ENCODE measurements around the gene HPD. TPM values are rescaled to one million over a fixed set of nuclear protein-coding genes. Genes with fewer than 3 reads are reported as not detected.
A peak's percentile ranks its signal among the peaks of the same experiment; 100 is the strongest.

HPD gene
- total and polyA plus RNA-seq, 2 of the 4 experiments (the other 2 are of a cell fraction): 0.15 to 0.18 TPM

DNA sequence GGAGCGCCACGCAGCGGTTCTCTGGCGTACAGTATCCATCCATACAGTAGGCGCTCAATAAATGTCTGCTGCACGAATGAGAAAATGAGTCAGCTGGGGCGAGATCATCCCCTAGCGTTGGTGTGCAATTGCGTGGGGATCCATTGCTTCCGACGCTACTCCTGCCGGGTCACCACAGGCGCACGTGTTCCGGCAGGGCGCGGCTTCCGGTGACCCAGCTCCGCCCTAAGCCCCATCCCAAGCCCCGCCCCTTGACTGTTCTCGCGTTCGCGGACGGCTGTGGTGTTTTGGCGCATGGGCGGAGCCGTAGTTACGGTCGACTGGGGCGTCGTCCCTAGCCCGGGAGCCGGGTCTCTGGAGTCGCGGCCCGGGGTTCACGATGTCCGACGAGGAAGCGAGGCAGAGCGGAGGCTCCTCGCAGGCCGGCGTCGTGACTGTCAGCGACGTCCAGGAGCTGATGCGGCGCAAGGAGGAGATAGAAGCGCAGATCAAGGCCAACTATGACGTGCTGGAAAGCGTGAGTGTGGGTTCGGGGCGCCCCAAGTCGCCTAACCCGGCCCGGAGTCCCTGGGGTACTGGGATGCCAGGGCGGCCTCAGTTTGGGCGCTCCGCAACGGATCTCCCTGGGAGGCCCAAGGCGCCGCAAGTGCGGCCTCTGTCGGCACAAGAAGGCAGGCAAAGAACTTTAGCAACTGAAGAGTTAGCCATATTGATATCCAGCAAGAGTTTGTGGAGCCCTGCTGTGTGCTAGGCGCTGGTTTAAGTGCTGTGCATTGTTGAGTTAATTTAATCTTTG, 30.0 kb upstream of the HPD start, which contains the start of gene PSMD9 (continued):
- TF ChIP-seq MAFK (IDR thresholded peaks at IDR 0.05; ENCODE audit: low read depth, low read length) (no peak), CHD1 (IDR thresholded peaks at IDR 0.05; ENCODE audit: low read depth, low read length) (peak; percentile 96), BHLHE40 (IDR thresholded peaks at IDR 0.05; ENCODE audit: low read depth, low read length) (peak; percentile 98)

DNA sequence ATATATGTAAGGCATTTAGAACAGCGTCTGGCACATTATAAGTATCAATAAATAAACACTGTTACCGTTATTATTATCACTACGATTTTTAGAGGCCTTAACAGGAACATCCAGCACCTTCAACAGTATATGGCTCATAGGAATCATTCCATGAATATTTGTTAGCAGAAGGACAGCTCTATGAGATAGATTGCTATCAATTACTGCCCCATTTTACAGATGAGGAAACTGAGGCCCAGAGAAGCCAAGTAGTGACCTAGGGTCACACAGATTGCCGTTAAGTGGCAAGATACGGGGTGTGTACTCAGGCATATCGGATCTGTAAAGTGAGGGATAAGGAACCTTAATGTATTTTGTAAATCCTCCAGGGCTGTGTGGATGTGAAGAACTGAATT, 29.4 kb upstream of the HPD start:
- H2BK120ac ChIP-seq (ENCODE audit: low read depth, low read length): peak overlapping the region; percentile 8
- H3K9me1 ChIP-seq (ENCODE audit: insufficient read depth, low read length): 0 out of 2 replicates have a peak, but pooled peaks cover 5% of the 10 kb centered on the region
- peak overlapping the region; percentile 78 for H3K14ac ChIP-seq (replicated peaks; ENCODE audit: low read depth, low read length)
- H2AK5ac ChIP-seq (ENCODE audit: low read depth, low read length): peak overlapping the region; percentile 84
- peak overlapping the region; percentile 42 for H2BK5ac ChIP-seq (ENCODE audit: low read depth, low read length, poor library complexity, severe bottlenecking)
- no peaks in the 10 kb centered on the region for H3K9me3 ChIP-seq (ENCODE audit: control insufficient read depth, insufficient read depth, low read length)
- TF ChIP-seq ELK1 (IDR thresholded peaks at IDR 0.05; ENCODE audit: borderline replicate concordance, low read depth, low read length) (no peak), POLR2A (IDR thresholded peaks at IDR 0.05; ENCODE audit: low read depth, low read length) (no peak), MXI1 (IDR thresholded peaks at IDR 0.05; ENCODE audit: borderline replicate concordance, low read depth, low read length) (no peak), CHD1 (IDR thresholded peaks at IDR 0.05; ENCODE audit: low read depth, low read length) (no peak), BHLHE40 (IDR thresholded peaks at IDR 0.05; ENCODE audit: low read depth, low read length) (no peak), RFX5 (IDR thresholded peaks at IDR 0.05; ENCODE audit: low read depth, low read length) (no peak)
- peaks cover 7 to 25% of the 10 kb centered on the region in 2 experiments; a peak in 2 of 4 replicates for H3K79me1 ChIP-seq (ENCODE audit: low read depth in 1 of 2, low read length in 2 of 2)
- peak overlapping the region; percentile 33 for H3K27ac ChIP-seq (ENCODE audit: insufficient read depth, low read length)
- dilution Hi-C loops (cut with HindIII; ENCODE audit: low sequenced_read_pairs, unreplicated experiment) (no loop called here), intact Hi-C loops (cut with micrococcal nuclease) (loop anchor here (1.0 to 5.0 kb wide), 5 partner anchors 49 to 191 kb away; no protein-coding TSS in a partner anchor), in situ Hi-C loops (cut with MboI; ENCODE audit: low sequenced_read_pairs) (loop anchor here (5.0 kb wide), 1 partner anchor 191 kb away; no protein-coding TSS in a partner anchor)
- no peaks in the 10 kb centered on the region for H3K27me3 ChIP-seq (ENCODE audit: control insufficient read depth, insufficient read depth, low read length)
- H3K56ac ChIP-seq (ENCODE audit: extremely low read depth, insufficient read depth, low read length): 0 out of 2 replicates have a peak overlapping the region, but pooled peaks have one; percentile 11
- BruUV-seq (replicated peaks): no TSS peak
- DNase-seq: no peak
- H4K20me1 ChIP-seq (ENCODE audit: insufficient read depth, low read length): peaks cover 12% of the 10 kb centered on the region
- peak overlapping the region; percentile 12; the same call in 1 of the 2 replicates for H2BK20ac ChIP-seq (ENCODE audit: low read depth, low read length)
- H3K4me3 ChIP-seq (ENCODE audit: insufficient read depth, low read depth, low read length): peak overlapping the region; percentile 46
- peak overlapping the region; percentile 86 for H4K91ac ChIP-seq (ENCODE audit: insufficient read depth, low read depth, low read length)
- peak overlapping the region; percentile 87 for H4K5ac ChIP-seq (ENCODE audit: low read depth, low read length)
- H2AK9ac ChIP-seq (replicated peaks; ENCODE audit: low read depth, low read length, poor library complexity): peak overlapping the region; percentile 98
- no peak for ATAC-seq (ENCODE audit: low read depth)
- peak overlapping the region; percentile 26 for H3K9ac ChIP-seq (ENCODE audit: low read depth, low read length)
- H3K4me1 ChIP-seq (ENCODE audit: control insufficient read depth, insufficient read depth, low read length): peaks cover 5% of the 10 kb centered on the region
- H3K23ac ChIP-seq (ENCODE audit: low read depth, low read length): peak overlapping the region; percentile 3; the same call in 1 of the 2 replicates
- H3K36me3 ChIP-seq (ENCODE audit: control insufficient read depth, insufficient read depth, low read length): 0 out of 2 replicates have a peak, but pooled peaks cover 2% of the 10 kb centered on the region
- peak overlapping the region; percentile 70 for H3K4me2 ChIP-seq (ENCODE audit: low read depth, low read length)
- H3K18ac ChIP-seq (ENCODE audit: low read depth, low read length): peak overlapping the region; percentile 15; the same call in 1 of the 2 replicates
- peak overlapping the region; percentile 98 for H2AFZ ChIP-seq (replicated peaks; ENCODE audit: low read length, poor library complexity)
- ChIA-PET POLR2A (ENCODE audit: unreplicated experiment) (interaction anchor here (0.5 to 0.8 kb wide), 2 partner anchors 85 to 89 kb away, joined by 3 read pairs; no protein-coding TSS in a partner anchor), CTCF (interaction anchor here (0.8 to 2.5 kb wide), 9 partner anchors 14 to 328 kb away, joined by 3 to 22 read pairs (median 4); partner anchors contain the start of gene RHOF)
- H4K8ac ChIP-seq (ENCODE audit: low read depth in 2 of 2, low read length in 2 of 2): peak overlapping the region; percentile 91 to 95
- 0 out of 3 replicates have a peak overlapping the region, but pooled peaks have one; percentile 6 for H2BK15ac ChIP-seq (ENCODE audit: low read depth, low read length)
- WGBS, 2 experiments (ENCODE audit: extremely low coverage in 2 of 2, insufficient read length in 1 of 2): 32% methylated on average over 3 of the region's 6 CpGs; no CpG with 5 or more reads in 1 of the 2 experiments
- H3K4ac ChIP-seq (ENCODE audit: low read depth, low read length): peak overlapping the region; percentile 96
